Skin epidermis (tissue), 12 donors: Measurements from ENCODE around the gene CPA2.
"Not testable (repeated sequence)": the region's sequence is repeated elsewhere in the genome, so short reads cannot be mapped to it uniquely, and the experiment has no call there.

ENCODE experiments used
- H3K27ac ChIP-seq, 21 experiments: fragments of 200-600 bp; sonication (generic) in 11 of 21; one replicate each; pipeline ENCODE4 v1.5.0; 2020; ENCODE audit warnings: mild to moderate bottlenecking in 3 of 21, inconsistent platforms in 2 of 21, moderate library complexity in 2 of 21
- H3K4me3 ChIP-seq, 7 experiments: fragments of 200-600 bp; sonication (generic) in 2 of 7; one replicate each; pipeline ENCODE4 v1.5.0; 2020; ENCODE audit warnings: inconsistent platforms in 2 of 7, mild to moderate bottlenecking in 2 of 7, moderate library complexity in 1 of 7

CPA2 gene

DNA sequence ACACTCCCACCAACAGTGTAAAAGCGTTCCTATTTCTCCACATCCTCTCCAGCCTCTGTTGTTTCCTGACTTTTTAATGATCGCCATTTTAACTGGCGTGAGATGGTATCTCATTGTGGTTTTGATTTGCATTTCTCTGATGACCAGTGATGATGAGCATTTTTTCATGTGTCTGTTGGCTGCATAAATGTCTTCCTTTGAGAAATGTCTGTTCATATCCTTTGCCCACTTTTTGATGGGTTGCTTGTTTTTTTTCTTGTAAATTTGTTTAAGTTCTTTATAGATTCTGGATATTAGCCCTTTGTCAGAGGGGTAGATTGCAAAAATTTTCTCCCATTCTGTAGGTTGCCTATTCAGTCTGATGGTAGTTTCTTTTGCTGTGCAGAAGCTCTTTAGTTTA, 17.0 kb upstream of the CPA2 start:
- not testable (repeated sequence) for H3K27ac ChIP-seq, H3K4me3 ChIP-seq

DNA sequence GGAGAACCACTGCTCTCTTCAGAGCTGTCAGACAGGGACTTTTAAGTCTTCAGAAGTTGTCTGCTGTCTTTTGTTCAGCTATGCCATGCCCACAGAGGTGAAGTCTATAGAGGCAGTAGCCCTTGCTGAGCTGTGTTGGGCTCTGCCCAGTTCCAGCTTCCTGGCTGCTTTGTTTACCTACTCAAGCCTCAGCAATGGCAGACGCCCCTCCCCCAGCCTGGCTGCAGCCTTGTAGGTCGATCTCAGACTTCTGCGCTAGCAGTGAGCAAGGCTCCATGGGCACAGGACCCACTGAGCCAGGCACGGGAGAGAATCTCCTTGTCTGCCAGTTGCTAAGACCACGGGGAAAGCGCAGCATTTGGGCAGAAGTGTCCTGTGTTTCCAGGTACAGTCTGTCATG, 12.1 kb upstream of the CPA2 start:
- Histone ChIP-seq H3K4me3 (no peak overlapping the region), H3K27ac (no peak overlapping the region)

GRCh38 chr7:130256704-130257103, 10.0 kb upstream of the CPA2 start:
- Histone ChIP-seq H3K27ac (no peak overlapping the region), H3K4me3 (no peak overlapping the region)

- H3K27ac ChIP-seq: no peak overlapping the region
- no peak overlapping the region for H3K4me3 ChIP-seq
Observed at GRCh38 chr7:130258494-130259078, 8.1 kb upstream of the CPA2 start.

DNA sequence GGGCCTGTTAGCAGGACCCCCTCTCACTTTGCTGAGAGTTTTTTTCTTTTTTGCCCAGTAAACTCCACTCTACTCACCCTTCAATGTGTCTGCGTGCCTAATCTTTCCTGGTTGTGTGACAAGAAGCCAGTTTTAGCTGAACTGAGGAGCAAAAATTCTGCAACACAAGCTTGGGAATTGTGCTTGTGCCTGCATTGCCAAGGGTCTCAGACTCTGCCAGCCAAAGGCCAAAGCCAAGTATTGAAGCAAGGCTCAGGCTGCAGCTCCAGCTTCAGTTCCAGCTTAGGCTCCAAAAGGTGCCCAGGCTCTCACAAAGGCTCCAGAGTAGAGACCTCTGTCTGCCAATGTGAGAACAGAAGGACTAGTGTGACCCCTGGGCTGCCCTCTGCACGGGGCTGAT, 4.2 kb upstream of the CPA2 start:
- no peak overlapping the region for H3K27ac ChIP-seq
- H3K4me3 ChIP-seq: no peak overlapping the region

DNA sequence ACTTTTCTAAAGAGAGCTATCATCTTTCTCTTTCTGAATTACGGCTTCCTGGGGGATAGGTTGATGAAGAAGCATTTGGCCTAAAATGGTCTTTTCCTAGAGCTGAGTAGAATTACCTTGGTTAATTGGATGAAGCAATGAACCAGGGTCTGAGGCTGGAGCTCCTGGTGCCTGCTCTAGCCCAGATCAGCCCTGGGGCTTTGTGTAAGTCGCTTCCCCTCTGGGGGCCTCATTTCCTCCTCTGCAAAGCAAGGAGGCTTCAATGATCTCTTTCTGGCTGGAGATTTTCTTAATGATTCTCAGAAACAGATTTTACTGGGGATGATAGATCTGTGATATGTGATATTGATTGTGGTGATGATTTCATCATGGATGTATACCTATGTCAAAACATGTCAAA, 3.5 kb upstream of the CPA2 start:
- no peak overlapping the region for H3K27ac ChIP-seq
- no peak overlapping the region for H3K4me3 ChIP-seq

GRCh38 chr7:130266961-130267321, 278 bp downstream of the CPA2 start:
- Histone ChIP-seq H3K27ac (no peak overlapping the region), H3K4me3 (no peak overlapping the region)

- H3K4me3 ChIP-seq: no peak overlapping the region
Observed at GRCh38 chr7:130268463-130269317, 2.0 kb downstream of the CPA2 start.

GRCh38 chr7:130269318-130269694, 2.6 kb downstream of the CPA2 start:
- Histone ChIP-seq H3K4me3 (no peak overlapping the region), H3K27ac (no peak overlapping the region)

More at GRCh38 chr7:130268463-130269317, 2.0 kb downstream of the CPA2 start:
- H3K27ac ChIP-seq: no peak overlapping the region

- Histone ChIP-seq H3K27ac (no peak overlapping the region), H3K4me3 (no peak overlapping the region)
Observed at GRCh38 chr7:130270947-130271800, 4.5 kb downstream of the CPA2 start.

DNA sequence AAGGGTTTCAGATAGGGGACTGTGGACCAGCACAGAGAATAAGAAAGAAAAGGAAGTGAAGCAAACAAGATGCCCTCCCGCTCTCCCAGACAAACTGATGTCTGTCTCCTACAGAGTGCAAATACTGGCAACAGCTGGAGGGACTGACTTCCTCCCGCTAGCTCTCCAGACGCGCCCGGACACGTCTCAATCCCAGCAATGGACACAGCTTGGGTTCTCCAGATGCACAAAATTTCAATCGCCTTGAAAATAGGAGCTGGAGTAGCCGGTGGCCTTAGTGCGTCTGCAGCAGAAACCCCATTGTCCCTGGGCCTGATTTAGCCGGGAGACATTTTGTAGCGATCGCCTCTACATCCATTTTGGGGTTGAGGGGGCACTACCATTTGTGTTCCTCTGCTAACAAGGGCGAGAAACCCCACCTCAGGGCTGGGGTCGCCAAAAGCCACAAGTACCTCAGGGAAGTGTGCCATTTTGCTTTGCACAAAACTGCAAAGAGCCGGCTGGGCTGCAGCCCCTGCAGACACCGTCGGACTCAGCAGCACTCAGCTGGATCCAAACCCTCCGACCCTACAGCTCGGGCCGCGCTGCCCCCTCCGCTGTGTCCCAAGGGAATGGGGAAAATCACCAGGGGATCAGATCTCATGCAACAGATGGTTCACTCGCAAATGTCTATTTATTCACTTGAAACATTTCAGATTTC, 5.9 kb downstream of the CPA2 start:
- peak overlapping the region in 1 of 7 experiments; percentile 8 for H3K4me3 ChIP-seq
- H3K27ac ChIP-seq: no peak overlapping the region

GRCh38 chr7:130273081-130273932, 6.6 kb downstream of the CPA2 start:
- Histone ChIP-seq H3K4me3 (peak overlapping the region in 1 of 7 experiments; percentile 8), H3K27ac (no peak overlapping the region)

DNA sequence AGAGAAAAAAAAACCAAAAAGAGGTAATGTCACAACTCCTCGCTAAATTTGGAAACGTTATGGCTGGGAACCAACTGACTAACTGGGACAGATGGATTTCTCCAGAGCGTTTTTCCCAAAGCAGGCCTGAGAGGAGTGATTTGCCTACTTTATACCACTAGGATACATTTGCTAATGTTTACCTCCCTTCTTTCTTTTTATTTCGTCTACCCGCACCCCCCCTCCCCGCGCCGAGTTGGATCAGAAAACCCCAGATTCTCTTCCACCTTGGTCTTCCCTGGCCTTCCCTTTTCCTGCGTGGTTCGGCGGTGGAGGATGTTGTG, 7.2 kb downstream of the CPA2 start:
- no peak overlapping the region for H3K4me3 ChIP-seq
- no peak overlapping the region for H3K27ac ChIP-seq

GRCh38 chr7:130274296-130274695, 7.6 kb downstream of the CPA2 start:
- no peak overlapping the region for H3K27ac ChIP-seq
- no peak overlapping the region for H3K4me3 ChIP-seq

DNA sequence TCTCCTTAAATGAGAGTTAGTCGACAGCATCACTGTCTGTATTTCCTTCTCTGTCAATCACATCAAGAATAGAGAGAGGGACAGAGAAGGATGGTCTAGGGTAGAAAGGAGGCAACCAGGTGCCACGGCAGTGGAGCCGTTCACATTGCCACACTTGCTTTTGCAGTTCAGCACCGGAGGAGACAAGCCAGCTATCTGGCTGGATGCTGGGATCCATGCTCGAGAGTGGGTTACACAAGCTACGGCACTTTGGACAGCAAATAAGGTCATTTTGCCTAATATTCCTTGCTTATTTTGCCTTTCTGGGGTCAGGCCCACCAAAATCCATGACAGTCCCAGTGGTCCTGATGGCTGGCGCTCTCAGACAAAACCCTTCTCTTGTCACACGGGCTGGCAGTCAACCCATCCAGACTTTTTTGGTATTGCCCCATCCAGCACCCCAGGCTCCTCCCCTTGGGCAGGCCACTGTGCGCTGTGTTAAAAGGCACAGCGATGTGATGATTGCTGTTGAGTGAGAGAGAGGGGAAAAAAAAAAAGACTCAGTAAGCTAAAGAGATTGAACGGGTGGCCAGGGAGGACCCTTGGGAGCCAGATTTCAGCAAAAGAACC, 8.4 kb downstream of the CPA2 start:
- H3K27ac ChIP-seq: peak overlapping the region in 1 of 21 experiments; percentile 2
- H3K4me3 ChIP-seq: no peak overlapping the region

DNA sequence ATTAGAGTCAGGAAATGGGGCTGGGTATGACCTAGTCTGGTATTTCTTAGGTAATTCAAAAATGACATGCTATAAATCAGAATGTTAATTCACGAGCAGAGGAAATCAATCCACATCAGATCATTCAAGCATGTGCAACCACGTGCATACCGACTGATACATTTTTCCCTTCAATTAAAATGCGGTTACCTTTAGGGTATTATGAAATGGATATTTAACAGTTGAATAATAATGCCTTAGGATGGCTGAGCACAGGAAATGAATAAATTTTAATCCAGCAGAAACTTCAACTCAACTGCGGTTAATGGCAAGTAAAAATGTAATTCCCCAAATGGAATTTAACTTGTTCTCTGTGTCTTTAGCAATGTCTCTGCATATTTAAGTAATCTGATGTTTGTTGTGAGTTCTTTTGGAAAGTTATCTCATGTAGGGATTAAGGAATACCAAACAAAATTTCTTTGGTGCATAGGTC, 9.2 kb downstream of the CPA2 start:
- H3K4me3 ChIP-seq: no peak overlapping the region
- no peak overlapping the region for H3K27ac ChIP-seq

DNA sequence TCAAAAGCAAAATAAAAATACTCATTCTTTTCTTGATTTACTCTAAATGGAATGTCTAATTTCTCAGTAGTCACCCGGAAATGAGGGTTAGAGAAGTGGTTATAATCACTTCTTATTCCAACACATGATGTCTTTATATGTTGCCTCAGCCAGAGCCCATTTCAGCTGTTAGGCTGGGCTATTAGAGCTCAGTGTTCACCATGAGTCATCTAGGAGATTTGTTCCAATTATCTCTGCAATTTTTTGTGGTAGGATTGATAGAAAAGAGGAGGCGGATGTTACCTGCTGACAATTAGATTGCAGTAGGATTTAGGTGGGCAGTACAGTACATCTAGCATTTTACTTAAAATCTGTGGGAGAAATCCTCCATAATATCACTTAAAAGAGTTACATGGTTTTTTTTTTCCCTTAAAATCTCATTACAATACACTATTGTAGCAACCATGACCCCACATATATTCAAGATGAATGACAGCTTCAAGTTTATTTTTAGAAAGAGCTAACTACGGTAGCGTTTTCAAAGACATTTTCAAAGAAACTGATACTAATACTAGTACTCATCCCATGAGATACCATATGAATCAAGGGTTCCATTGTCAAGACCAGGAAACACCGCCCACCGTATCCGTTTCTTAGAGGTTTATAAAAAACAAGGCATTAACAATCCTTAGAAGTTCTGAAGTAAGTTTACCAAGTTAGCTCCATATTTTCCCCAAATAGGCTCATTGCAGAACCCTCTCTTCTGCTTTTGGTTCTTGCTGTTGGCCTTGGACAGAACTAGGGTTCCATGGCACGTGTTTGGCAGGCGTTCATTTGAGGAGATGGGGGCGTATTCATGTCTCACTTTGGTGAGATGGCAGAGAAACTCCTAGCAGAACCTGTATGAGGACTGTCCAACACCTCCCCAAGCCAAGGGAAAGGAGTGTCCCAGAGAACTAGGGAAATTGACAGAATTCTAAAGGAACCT, 10.4 kb downstream of the CPA2 start:
- Histone ChIP-seq H3K27ac (no peak overlapping the region), H3K4me3 (no peak overlapping the region)
